ENCODE measurements around the gene CADM1.

DNA sequence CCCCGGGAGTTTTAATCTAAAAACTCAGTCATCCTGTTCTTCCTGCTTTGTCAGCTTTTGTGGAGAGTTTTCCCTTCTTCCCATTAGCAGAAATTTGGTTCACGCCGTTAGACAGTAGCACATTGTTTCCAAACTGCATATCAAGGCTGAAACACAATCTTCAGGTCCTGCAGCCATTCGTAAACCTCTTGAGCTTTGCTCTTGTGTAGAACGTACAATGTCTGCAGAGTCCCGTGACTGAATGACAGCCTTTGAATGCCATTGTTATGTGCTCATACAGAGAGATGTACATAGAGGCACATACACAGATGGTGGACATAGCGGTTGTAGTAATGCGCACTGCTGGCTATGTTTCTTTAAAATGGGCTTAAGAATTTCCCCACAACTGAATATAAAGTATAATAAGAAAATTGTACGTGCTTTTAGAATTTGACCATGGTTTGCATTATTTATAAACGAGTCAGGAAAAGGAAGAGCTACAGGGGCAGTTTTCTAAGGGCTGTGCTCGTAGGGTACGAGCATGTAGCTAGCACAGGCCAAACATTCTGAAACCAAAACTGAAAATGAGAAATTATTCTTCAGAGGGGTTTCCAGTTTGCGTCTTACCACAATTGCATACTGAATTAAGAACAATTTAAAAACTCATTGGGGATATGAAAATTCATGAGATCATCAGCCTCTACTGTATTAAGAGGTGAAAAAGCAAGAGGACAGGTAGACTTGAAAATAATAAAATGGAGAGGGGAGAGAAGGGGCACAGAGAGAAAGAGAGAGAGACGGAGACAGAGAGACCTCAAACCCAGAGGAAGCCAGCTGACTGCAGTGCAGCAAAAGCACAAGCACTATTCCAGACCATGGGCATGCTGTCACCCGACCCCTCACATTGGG, 310.1 kb downstream of the CADM1 start:
- TF ChIP-seq POLR2A (IDR thresholded peaks at IDR 0.05) (no peak), CTCF (IDR thresholded peaks at IDR 0.05) (no peak), EP300 (IDR thresholded peaks at IDR 0.05) (no peak)
